Astrocyte (in vitro differentiated cells and primary cell): ENCODE measurements around the gene CASKIN2. TPM values are rescaled to one million over a fixed set of nuclear protein-coding genes. Genes with fewer than 3 reads are reported as not detected.

Source experiments
- DNase-seq: peaks from one replicate; pipeline ENCODE4 v3.0.0-alpha.2; 2010; ENCODE audit warnings: low read depth
- FAIRE-seq: peaks from 2 replicates; lab custom pipeline; 2011; peaks lifted over from hg19 to GRCh38; lab: Jason Lieb, UNC
- H2AFZ ChIP-seq: 2 replicates; pipeline ENCODE4 v1.6.0; 2012; ENCODE audit warnings: low read depth, low read length, inconsistent platforms
- H3K27ac ChIP-seq: 2 replicates; pipeline ENCODE4 v1.5.1; 2011; ENCODE audit warnings: low read depth, low read length, inconsistent platforms
- H3K27me3 ChIP-seq: 2 replicates; pipeline ENCODE4 v1.6.0; 2011; ENCODE audit warnings: low read length, inconsistent platforms; ENCODE audit not compliant: insufficient read depth
- H3K36me3 ChIP-seq: 2 replicates; pipeline ENCODE4 v1.5.1; 2011; ENCODE audit warnings: low read length, inconsistent platforms; ENCODE audit not compliant: insufficient read depth
- H3K4me1 ChIP-seq: 2 replicates; pipeline ENCODE4 v1.5.1; 2011; ENCODE audit warnings: low read length, inconsistent platforms; ENCODE audit not compliant: insufficient read depth
- H3K4me2 ChIP-seq: 2 replicates; pipeline ENCODE4 v1.6.0; 2012; ENCODE audit warnings: low read length, inconsistent platforms
- H3K4me3 ChIP-seq: 2 replicates; pipeline ENCODE4 v1.5.1; 2011; ENCODE audit warnings: low read depth, mild to moderate bottlenecking, low read length, inconsistent platforms; ENCODE audit not compliant: insufficient read depth
- H3K79me2 ChIP-seq: 2 replicates; pipeline ENCODE4 v1.6.0; 2012; ENCODE audit warnings: mild to moderate bottlenecking, low read length, inconsistent platforms; ENCODE audit not compliant: insufficient read depth
- H3K9ac ChIP-seq: 2 replicates; pipeline ENCODE4 v1.6.0; 2012; ENCODE audit warnings: mild to moderate bottlenecking, low read length, inconsistent platforms
- H3K9me3 ChIP-seq: 2 replicates; pipeline ENCODE4 v1.5.1; 2012; ENCODE audit warnings: low read depth, mild to moderate bottlenecking, low read length, inconsistent platforms; ENCODE audit not compliant: insufficient read depth
- H4K20me1 ChIP-seq: 2 replicates; pipeline ENCODE4 v1.6.0; 2012; ENCODE audit warnings: low read length, inconsistent platforms; ENCODE audit not compliant: insufficient read depth
- H3K27ac Mint-ChIP-seq: one replicate; pipeline ENCODE4 v1.8.0; 2021; ENCODE audit warnings: mild to moderate bottlenecking, mixed read lengths; ENCODE audit not compliant: unreplicated experiment
- H3K27me3 Mint-ChIP-seq: one replicate; pipeline ENCODE4 v1.8.0; 2021; ENCODE audit warnings: low read depth, mixed read lengths; ENCODE audit not compliant: unreplicated experiment
- H3K36me3 Mint-ChIP-seq: one replicate; pipeline ENCODE4 v1.8.0; 2021; ENCODE audit warnings: low read depth, mixed read lengths; ENCODE audit not compliant: unreplicated experiment
- H3K4me1 Mint-ChIP-seq: one replicate; pipeline ENCODE4 v1.8.0; 2021; ENCODE audit warnings: low read depth, mixed read lengths; ENCODE audit not compliant: unreplicated experiment
- H3K4me3 Mint-ChIP-seq: one replicate; pipeline ENCODE4 v1.8.0; 2021; ENCODE audit warnings: mild to moderate bottlenecking, moderate library complexity, mixed read lengths; ENCODE audit not compliant: unreplicated experiment
- H3K9me3 Mint-ChIP-seq: one replicate; pipeline ENCODE4 v1.8.0; 2021; ENCODE audit warnings: mild to moderate bottlenecking, mixed read lengths; ENCODE audit not compliant: unreplicated experiment
- EZH2 ChIP-seq: IDR thresholded peaks from 2 replicates; pipeline ENCODE4 v1.6.1; 2012; ENCODE audit warnings: mild to moderate bottlenecking, low read length, inconsistent platforms; ENCODE audit not compliant: insufficient read depth
- total RNA-seq: library from RNA; stranded (reverse); gene quantifications from 2 replicates; pipeline ENCODE4 v1.2.1, GENCODE V29; 2021
- TF ChIP-seq, protein P1 (sequence below): IDR thresholded peaks from 2 replicates; pipeline ENCODE4 v1.5.1; 2011; ENCODE audit warnings: low read depth, mild to moderate bottlenecking, inconsistent platforms, low read length, moderate library complexity; ENCODE audit not compliant: insufficient read depth

The CASKIN2 gene
- total RNA-seq, 1 donor from 2014 or later, result 22.8 TPM

DNA sequence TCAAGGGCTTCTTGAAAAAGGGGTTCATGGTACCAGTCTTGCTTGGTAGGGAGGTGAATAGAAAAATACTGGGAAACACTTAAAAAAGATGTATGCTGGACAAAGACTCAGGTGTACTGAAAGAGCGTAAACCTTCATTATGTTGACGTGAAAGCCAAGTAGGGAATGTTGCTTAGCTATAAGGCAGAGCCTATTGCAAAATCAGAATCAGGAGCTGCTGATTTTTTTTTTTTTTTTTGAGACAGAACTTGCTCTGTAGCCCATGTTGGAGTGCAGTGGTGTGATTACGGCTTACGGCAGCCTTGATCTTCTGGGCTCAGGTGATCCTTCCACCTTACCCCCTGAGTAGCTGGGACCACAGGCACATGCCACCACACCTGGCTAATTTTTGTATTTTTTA lies 55.0 kb downstream of the CASKIN2 start:
- no peak overlapping the region for H3K4me3 ChIP-seq
- no peak overlapping the region for H3K9ac ChIP-seq
- Mint-ChIP-seq H3K27me3 (no peaks in the 10 kb centered on the region), H3K4me3 (no peak overlapping the region), H3K27ac (no peak overlapping the region), H3K9me3 (no peaks in the 10 kb centered on the region), H3K4me1 (peaks cover 15% of the 10 kb centered on the region), H3K36me3 (peaks cover 4% of the 10 kb centered on the region)
- H3K27me3 ChIP-seq, result no peaks in the 10 kb centered on the region
- peaks cover 14% of the 10 kb centered on the region for H3K4me1 ChIP-seq
- no peak overlapping the region for H3K27ac ChIP-seq
- peaks cover 58% of the 10 kb centered on the region for H3K79me2 ChIP-seq
- H3K4me2 ChIP-seq, result no peak overlapping the region
- H4K20me1 ChIP-seq, result peaks cover 15% of the 10 kb centered on the region
- no peaks in the 10 kb centered on the region for H3K36me3 ChIP-seq
- TF ChIP-seq, protein P1, sequence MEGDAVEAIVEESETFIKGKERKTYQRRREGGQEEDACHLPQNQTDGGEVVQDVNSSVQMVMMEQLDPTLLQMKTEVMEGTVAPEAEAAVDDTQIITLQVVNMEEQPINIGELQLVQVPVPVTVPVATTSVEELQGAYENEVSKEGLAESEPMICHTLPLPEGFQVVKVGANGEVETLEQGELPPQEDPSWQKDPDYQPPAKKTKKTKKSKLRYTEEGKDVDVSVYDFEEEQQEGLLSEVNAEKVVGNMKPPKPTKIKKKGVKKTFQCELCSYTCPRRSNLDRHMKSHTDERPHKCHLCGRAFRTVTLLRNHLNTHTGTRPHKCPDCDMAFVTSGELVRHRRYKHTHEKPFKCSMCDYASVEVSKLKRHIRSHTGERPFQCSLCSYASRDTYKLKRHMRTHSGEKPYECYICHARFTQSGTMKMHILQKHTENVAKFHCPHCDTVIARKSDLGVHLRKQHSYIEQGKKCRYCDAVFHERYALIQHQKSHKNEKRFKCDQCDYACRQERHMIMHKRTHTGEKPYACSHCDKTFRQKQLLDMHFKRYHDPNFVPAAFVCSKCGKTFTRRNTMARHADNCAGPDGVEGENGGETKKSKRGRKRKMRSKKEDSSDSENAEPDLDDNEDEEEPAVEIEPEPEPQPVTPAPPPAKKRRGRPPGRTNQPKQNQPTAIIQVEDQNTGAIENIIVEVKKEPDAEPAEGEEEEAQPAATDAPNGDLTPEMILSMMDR, result no peak
- no peak for TF ChIP-seq EZH2
- no peak overlapping the region for H2AFZ ChIP-seq
- DNase-seq (no peak), FAIRE-seq (no peak)
- no peaks in the 10 kb centered on the region for H3K9me3 ChIP-seq

DNA sequence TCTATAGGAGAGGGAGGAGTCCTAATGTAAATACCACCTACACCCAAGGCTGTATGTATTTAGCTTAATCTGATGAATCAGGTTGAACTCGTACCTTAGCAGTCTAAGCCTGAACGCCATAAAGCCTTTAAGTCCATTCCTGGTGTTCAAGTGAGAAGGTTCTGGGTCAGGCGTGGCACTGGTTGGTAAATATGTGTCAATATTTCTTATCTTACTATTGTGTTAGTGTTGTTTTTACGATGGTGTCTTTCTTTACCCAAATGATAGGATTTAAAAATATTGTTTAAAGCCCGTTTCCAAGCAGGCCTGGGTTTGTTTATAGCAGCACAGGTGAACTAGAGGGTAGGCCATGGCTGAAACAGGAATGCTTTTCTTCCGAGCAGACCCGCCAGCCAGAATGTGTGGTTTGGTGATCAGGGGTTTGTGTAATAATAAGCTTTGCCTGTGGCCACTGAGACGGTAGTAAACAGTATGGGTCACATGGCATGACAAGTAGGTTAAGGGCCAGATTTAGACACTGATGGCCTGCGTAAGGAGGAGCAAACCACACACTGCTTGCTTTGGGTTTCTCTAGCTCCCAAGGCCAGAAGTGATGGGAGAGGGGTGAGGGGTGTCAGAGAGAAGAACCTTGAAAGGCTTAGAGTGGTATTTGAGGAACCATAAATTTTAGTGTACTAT lies 55.6 kb downstream of the CASKIN2 start:
- Histone ChIP-seq H3K27me3 (no peaks in the 10 kb centered on the region), H3K4me1 (peaks cover 14% of the 10 kb centered on the region), H3K36me3 (no peaks in the 10 kb centered on the region), H4K20me1 (peaks cover 15% of the 10 kb centered on the region), H3K4me3 (no peak overlapping the region), H2AFZ (no peak overlapping the region), H3K27ac (no peak overlapping the region), H3K4me2 (no peak overlapping the region), H3K79me2 (peaks cover 58% of the 10 kb centered on the region), H3K9ac (no peak overlapping the region), H3K9me3 (no peaks in the 10 kb centered on the region)
- no peak overlapping the region for H3K4me3 Mint-ChIP-seq
- H3K36me3 Mint-ChIP-seq, result peaks cover 1% of the 10 kb centered on the region
- TF ChIP-seq, protein P1, result no peak
- TF ChIP-seq EZH2, result no peak
- peaks cover 15% of the 10 kb centered on the region for H3K4me1 Mint-ChIP-seq
- H3K27me3 Mint-ChIP-seq, result no peaks in the 10 kb centered on the region
- no peak for DNase-seq
- H3K27ac Mint-ChIP-seq, result no peak overlapping the region
- FAIRE-seq, result no peak
- H3K9me3 Mint-ChIP-seq, result no peaks in the 10 kb centered on the region

DNA sequence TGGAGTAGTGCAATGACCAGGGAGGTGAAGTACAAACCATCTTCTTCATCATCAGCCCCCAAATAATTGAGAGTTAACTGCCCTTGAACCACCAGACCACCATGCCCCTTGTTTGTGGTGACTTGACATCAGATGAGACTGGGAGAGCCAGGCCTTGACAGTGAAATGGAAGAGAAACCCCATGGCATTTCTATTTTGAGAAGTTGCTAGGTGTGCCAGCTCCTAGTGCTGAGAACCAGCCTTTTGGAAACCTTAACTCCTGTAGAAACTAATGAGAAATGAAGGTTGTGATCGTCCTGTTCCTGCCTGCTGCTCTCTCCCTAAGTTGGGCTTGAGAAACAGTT lies 56.1 kb downstream of the CASKIN2 start:
- Mint-ChIP-seq H3K4me1 (peaks cover 18% of the 10 kb centered on the region), H3K36me3 (peaks cover 1% of the 10 kb centered on the region), H3K27ac (no peak overlapping the region), H3K9me3 (no peaks in the 10 kb centered on the region), H3K4me3 (no peak overlapping the region), H3K27me3 (no peaks in the 10 kb centered on the region)
- FAIRE-seq (no peak), DNase-seq (no peak)
- H3K36me3 ChIP-seq, result no peaks in the 10 kb centered on the region
- peaks cover 13% of the 10 kb centered on the region for H4K20me1 ChIP-seq
- TF ChIP-seq EZH2, result no peak
- TF ChIP-seq, protein P1, result no peak
- H2AFZ ChIP-seq, result no peak overlapping the region
- no peak overlapping the region for H3K27ac ChIP-seq
- H3K4me3 ChIP-seq, result no peak overlapping the region
- H3K4me1 ChIP-seq, result peaks cover 14% of the 10 kb centered on the region
- no peak overlapping the region for H3K9ac ChIP-seq
- no peaks in the 10 kb centered on the region for H3K27me3 ChIP-seq
- H3K9me3 ChIP-seq, result no peaks in the 10 kb centered on the region
- H3K4me2 ChIP-seq, result no peak overlapping the region
- H3K79me2 ChIP-seq, result peaks cover 57% of the 10 kb centered on the region
